ENCODE data around the gene EDEM2. TPM values are rescaled to one million over a fixed set of nuclear protein-coding genes. Genes with fewer than 3 reads are reported as not detected.

Gene EDEM2
- total RNA-seq, 1 experiment from 2014 or later: 22.8 TPM

DNA sequence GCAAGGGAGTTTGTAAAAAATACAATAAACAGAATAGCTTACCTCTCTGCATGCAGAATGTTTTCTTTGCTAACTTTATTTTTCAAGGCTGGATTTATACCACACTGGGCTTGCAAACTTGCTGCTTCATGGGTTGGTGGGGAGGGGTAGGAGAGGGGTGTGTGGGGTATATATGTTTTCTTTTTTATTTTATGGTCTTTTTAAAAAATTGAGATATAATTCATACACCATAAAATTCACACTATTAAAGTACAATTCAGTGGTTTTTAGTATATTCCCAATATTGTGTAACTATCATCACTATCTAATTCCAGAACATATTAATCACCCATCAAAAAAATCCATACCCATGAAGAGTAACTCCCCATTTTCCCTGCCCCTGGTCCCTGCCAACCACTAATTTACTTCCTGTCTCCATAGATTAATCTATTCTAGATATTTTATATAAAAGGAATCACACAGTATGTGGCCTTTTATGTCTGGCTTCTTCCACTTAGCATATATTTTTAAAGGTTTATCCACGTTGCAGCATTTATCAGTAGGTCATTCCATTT, 40.2 kb downstream of the EDEM2 start:
- ATAC-seq: no peak
- TF ChIP-seq CEBPB (IDR thresholded peaks at IDR 0.05; ENCODE audit: low read depth): no peak
- no peak for TF ChIP-seq SRF (IDR thresholded peaks at IDR 0.05; ENCODE audit: low read depth)
- no peak for TF ChIP-seq JUND (IDR thresholded peaks at IDR 0.05)
- no peak for TF ChIP-seq RAD21 (IDR thresholded peaks at IDR 0.05; ENCODE audit: low read depth)
- TF ChIP-seq ZNF274 (IDR thresholded peaks at IDR 0.05; ENCODE audit: low read depth, low read length): no peak
- TF ChIP-seq EZH2 (IDR thresholded peaks at IDR 0.05): no peak
- no peak for TF ChIP-seq CTCF (IDR thresholded peaks at IDR 0.05 in 2 of 3, conservative IDR thresholded peaks at IDR 0.05 in 1 of 3; ENCODE audit: borderline replicate concordance in 1 of 3, insufficient read depth in 1 of 3, low read depth in 2 of 3, low read length in 2 of 3)
- TF ChIP-seq SP1 (IDR thresholded peaks at IDR 0.05; ENCODE audit: low read depth): no peak
- TF ChIP-seq FOSL1 (IDR thresholded peaks at IDR 0.05; ENCODE audit: low read depth): no peak
- TF ChIP-seq MAX (IDR thresholded peaks at IDR 0.05): no peak
- TF ChIP-seq YY1 (IDR thresholded peaks at IDR 0.05; ENCODE audit: extremely low read depth, insufficient replicate concordance, low read depth, low read length): no peak
- TF ChIP-seq EGR1 (IDR thresholded peaks at IDR 0.05; ENCODE audit: low read depth): no peak
- no peak for TF ChIP-seq ZFX (IDR thresholded peaks at IDR 0.05)
- no peak for DNase-seq (ENCODE audit: low read depth, low spot score)
- no peak overlapping the region for H3K4me3 ChIP-seq (replicated peaks in 1 of 2; ENCODE audit: low read depth in 1 of 2, low read length in 2 of 2)
- ChIA-PET CTCF (no interaction called here), POLR2A (no interaction called here), RAD21 (ENCODE audit: low non-redundant PET in 1 of 2, low total read pairs in 2 of 2, uncharacterized antibody in 2 of 2, unreplicated experiment in 2 of 2) (no interaction called here)
- H3K9me3 ChIP-seq (ENCODE audit: control insufficient read depth in 1 of 2, insufficient read depth in 1 of 2, low read depth in 1 of 2, low read length in 2 of 2): no peaks in the 10 kb centered on the region
- intact Hi-C loops (cut with micrococcal nuclease): no loop called here
- peaks cover 0 to 16% of the 10 kb centered on the region in 2 experiments; a peak in 2 of 4 replicates for H3K4me1 ChIP-seq (ENCODE audit: control insufficient read depth in 1 of 2, insufficient read depth in 2 of 2, low read length in 2 of 2)
- H3K79me2 ChIP-seq (ENCODE audit: insufficient read depth, low read length): no peaks in the 10 kb centered on the region
- H4K20me1 ChIP-seq (ENCODE audit: insufficient read depth): no peaks in the 10 kb centered on the region
- H3K4me2 ChIP-seq (ENCODE audit: low read length): no peak overlapping the region
- H2AFZ ChIP-seq (ENCODE audit: low read depth, low read length, poor library complexity, severe bottlenecking): no peak overlapping the region
- H3K27me3 ChIP-seq (ENCODE audit: insufficient read depth, low read length): no peaks in the 10 kb centered on the region
- no peak overlapping the region for H3K9ac ChIP-seq (ENCODE audit: low read length)
- BruUV-seq (replicated peaks): no TSS peak
- no peaks in the 10 kb centered on the region for H3K9me2 ChIP-seq (ENCODE audit: insufficient read depth)
- no peaks in the 10 kb centered on the region for H3K36me3 ChIP-seq (ENCODE audit: control insufficient read depth in 1 of 2, insufficient read depth in 2 of 2, low read length in 2 of 2)
- no peak overlapping the region for H3K27ac ChIP-seq (ENCODE audit: low read depth, low read length)

All from HCT116 (cell line).